PC-3 (cell line): ENCODE measurements around the gene UBR2.

ENCODE experiments used
- CTCF ChIP-seq: fragments of 300-600 bp; sonication (generic); conservative IDR thresholded peaks from 2 replicates; pipeline ENCODE4 v1.5.1; 2017; ENCODE audit warnings: antibody characterized with exemption, low read depth, mild to moderate bottlenecking, low read length
- EZH2 ChIP-seq: fragments of 300-600 bp; sonication (generic); IDR thresholded peaks from one replicate; pipeline ENCODE4 v1.6.1; 2017; ENCODE audit warnings: antibody characterized with exemption, mild to moderate bottlenecking, low read length; ENCODE audit not compliant: unreplicated experiment

GRCh38 chr6:42696526-42697267 is 132.9 kb downstream of the UBR2 start:
- TF ChIP-seq CTCF: no peak
- no peak for TF ChIP-seq EZH2
